Caki2 (cell line): ENCODE data around the gene VTI1A. TPM values are rescaled to one million over a fixed set of nuclear protein-coding genes. Genes with fewer than 3 reads are reported as not detected.

ENCODE experiments used
- DNase-seq: peaks from one replicate; pipeline ENCODE4 v3.0.0-alpha.2; 2015; ENCODE audit warnings: low read depth
- in situ Hi-C: cut with HindIII; loops from 2 replicates; pipeline ENCODE4 v1.10.0; 2016; ENCODE audit warnings: low sequenced_read_pairs, low pct_unique_long_range_greater_than_20kb, mixed read lengths
- total RNA-seq: library from RNA; depleted of rRNA; stranded (reverse); fragments of >200 nt; shearing (Covaris generic); gene quantifications from 2 replicates; pipeline ENCODE4 v1.2.3, GENCODE V29; 2014; ENCODE audit warnings: low replicate concordance

The VTI1A gene
- total RNA-seq, 1 experiment from 2014 or later = 17.8 TPM

- no peak for DNase-seq
- in situ Hi-C loops = no loop called here
Observed at GRCh38 chr10:112677689-112678088, 230.7 kb downstream of the VTI1A start.

GRCh38 chr10:112678581-112678980 lies 231.6 kb downstream of the VTI1A start:
- in situ Hi-C loops = no loop called here
- DNase-seq = no peak

- in situ Hi-C loops = no loop called here
- DNase-seq = no peak
Observed at GRCh38 chr10:112678987-112679386, 232.0 kb downstream of the VTI1A start.

DNA sequence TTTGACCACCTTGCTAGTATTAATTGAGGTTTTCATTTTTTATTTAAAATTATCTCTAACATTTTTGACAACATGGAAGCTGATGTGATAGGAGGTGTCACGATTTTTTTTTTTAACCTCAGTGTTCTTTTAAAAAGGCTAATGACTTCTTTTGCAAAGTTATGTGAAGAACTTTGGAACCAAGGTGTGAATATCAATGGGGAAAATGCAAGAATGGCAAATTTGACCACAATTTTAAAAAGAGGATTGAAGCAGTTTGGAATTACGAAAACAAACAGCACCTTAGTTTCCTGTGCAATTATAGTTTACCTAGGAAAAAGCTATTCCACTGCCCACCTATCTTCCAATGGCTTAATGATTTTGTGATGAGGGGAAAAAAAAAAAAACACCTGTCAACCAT lies 232.4 kb downstream of the VTI1A start:
- DNase-seq = no peak
- in situ Hi-C loops = no loop called here

DNA sequence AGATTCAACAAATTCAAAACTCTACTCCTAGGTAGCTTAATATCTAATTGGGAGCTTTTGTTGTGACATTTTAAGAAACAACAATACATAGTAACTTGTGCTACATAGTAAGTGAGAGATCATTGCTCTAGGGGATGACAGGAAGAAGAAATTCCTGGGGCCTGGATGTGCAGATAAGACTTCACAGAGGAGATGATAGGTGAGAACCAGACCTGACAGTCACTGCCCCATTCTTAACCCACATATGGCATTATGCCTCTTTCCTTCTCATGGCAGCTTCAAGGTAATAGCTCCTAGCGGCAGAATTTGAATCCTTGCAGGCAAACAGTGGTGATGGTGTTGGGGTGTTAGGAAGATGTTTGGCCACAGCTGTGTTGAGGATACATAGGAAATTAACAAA lies 233.6 kb downstream of the VTI1A start:
- in situ Hi-C loops = no loop called here
- no peak for DNase-seq

DNA sequence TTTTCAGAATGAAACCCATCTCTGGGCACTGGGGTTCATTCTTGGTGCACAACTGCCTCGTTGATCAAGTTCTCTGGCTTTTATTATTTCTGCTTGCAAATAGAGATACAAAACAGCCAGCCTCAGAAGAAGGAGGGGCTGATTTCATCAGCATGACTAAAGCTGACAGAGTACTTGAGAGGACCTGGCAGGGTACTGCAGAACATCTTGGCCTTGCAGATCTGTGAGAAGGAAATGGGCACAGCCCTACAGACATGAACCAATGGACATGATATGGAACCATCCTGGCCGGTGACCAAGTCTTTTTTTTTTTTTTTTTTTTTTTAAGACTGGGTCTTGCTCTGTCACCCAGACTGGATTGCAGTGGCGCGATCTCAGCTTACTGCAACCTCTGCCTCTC lies 240.6 kb downstream of the VTI1A start:
- no peak for DNase-seq
- in situ Hi-C loops = no loop called here

- peak; percentile 10 for DNase-seq
- in situ Hi-C loops = no loop called here
Observed at GRCh38 chr10:112689327-112690072, 242.5 kb downstream of the VTI1A start.

GRCh38 chr10:112695539-112695938 lies 248.5 kb downstream of the VTI1A start:
- in situ Hi-C loops = no loop called here
- no peak for DNase-seq

DNA sequence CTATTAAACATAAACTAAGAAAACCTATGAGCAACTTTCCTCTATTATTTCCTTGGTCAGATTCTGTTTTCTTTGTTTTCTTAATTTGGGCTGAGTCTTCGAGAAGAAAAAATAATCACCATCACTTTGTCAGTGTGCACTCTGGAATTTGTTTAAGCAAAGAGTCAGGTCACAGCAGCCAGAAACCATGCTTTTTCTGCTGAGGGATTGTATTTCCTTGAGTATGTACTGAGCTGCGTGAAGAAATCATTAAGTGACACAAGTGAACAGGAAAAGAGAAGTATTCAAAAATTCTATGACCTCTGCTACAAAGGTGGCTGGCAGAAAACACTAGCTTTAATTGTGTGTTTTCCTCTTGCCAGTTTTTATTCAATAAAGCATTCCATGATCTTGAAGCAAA lies 249.6 kb downstream of the VTI1A start:
- in situ Hi-C loops = no loop called here
- no peak for DNase-seq

DNA sequence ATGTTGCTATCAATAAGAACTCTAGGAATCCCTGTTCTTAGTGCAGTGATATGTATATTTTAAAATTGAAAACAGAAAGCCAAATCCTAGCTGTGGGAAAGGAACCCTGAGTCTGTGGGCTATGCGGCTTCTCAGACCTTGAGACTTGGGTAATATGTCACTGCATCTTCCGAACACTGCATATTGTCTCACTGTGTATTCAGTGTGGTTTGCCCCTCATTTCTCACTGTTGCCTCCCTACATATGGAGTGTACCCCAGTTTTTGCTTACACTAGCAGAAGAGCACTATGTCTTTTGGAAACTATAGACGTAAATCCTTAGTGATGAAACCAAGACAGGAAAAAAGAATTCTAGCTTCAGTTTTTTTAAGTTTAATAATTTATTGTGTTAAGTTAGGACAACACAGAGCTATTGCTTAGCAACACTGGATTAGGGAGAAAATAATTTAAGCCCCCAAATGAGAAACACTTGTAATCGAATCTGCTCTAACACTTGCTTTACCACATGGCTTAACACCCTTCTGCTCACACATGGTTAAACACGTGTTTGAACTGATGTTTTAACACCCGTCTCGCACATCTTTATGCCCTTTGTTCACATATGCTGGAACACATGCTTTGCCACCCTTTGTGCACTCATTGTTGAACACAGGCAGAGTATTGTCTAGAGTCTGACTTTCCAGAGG lies 251.3 kb downstream of the VTI1A start:
- no peak for DNase-seq
- in situ Hi-C loops = no loop called here

GRCh38 chr10:112698818-112699164 lies 251.8 kb downstream of the VTI1A start:
- in situ Hi-C loops = no loop called here
- no peak for DNase-seq

DNA sequence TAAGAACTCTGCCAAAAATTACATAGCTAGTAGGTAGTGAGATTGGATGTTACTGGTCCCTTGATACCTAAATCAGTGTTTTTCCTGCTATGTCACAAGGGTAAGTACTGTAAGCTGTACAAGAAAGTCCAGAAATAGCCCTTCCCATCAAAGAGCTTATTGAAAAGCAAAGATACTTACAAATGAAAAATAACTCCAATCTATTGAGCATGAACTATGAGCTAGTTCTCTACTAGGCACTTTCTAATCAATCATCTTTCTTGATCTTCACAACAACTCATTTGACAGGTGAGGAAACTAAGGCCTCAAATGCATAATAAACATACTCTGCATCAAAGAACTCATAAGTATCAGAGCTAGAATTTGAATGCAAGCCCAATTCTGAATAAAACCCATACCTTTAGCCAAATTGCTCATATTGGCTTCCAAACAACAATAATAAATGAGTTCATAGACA lies 253.2 kb downstream of the VTI1A start:
- no peak for DNase-seq
- in situ Hi-C loops = no loop called here

- in situ Hi-C loops = no loop called here
- DNase-seq = no peak
Observed at GRCh38 chr10:112701211-112701877, 254.3 kb downstream of the VTI1A start.

GRCh38 chr10:112701878-112702255 lies 254.9 kb downstream of the VTI1A start:
- DNase-seq = no peak
- in situ Hi-C loops = no loop called here

- in situ Hi-C loops = no loop called here
- DNase-seq = no peak
Observed at GRCh38 chr10:112706577-112706976, 259.6 kb downstream of the VTI1A start.

DNA sequence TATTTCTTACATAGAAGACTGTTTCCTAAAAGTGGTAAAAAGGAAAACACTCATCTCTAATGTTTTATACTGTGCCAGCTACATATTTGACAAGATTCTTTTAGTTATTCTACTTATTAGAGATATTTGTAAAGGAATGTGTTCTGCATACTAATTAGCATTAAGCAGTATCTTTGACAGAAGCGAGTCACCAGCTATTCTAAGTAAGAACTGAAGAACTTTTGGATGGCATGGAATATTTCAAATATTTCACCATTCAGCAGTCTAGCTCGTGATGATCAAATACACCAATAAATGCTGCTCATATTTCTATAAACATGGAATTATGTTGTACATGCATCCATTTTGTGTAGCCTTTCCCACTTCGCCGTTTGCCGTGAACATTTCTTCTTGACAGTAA lies 261.4 kb downstream of the VTI1A start:
- no peak for DNase-seq
- in situ Hi-C loops = no loop called here

DNA sequence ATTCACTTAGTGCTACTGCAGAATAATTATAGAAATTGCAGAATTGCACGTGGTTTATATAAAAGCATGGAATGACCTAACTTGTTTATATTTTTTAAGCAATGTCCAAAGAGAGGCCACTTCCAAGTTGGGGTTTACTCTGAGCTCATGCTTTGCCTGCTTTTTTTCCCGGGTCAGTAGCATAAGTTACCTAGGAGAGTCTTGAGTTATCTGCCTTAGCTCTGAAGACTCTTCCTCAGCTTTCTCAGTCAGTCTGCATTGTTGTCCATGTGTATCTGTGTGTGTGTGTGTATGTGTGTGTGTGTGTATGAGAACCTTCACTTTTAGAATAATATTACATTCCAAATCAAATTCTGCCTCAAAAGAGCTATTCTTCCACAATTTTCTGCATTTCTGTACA lies 263.5 kb downstream of the VTI1A start:
- in situ Hi-C loops = no loop called here
- no peak for DNase-seq

DNA sequence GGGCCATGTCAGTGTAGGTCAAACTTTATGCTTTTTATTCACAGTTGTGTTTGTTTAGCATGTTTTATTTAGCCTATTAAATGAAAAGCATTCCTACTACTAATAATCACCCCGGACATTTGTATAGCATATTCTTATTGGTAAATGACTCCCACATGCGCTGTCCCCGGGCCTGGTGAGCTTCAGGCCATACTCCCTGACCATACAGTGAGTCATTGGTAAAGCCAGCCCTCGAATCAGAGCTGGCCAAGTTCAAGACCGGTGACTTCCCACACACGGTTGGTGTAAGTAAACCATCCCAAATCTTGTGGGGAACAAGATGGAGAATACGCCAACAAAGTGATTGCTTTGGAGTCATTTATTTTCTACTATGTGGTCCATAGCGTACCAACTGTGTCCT lies 264.4 kb downstream of the VTI1A start:
- in situ Hi-C loops = no loop called here
- DNase-seq = no peak

DNA sequence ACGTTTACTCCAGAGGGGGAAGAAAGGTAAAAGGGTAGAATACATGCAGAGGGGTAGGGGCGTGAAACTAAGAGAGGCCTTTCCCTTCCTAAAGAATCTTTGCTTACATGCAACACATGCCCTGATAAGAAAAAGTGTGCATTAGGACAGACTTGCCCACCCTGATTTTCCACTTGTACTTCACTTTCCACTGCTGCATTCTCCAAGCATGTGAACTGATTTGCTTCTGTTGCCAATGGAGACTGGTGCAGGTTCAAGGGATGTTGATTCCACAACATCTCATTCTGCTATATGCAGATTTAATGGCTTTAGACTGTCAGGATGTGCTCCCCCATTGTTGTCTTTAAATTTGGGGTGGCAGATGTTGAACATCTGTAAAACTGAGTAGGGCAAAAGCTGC lies 265.5 kb downstream of the VTI1A start:
- in situ Hi-C loops = no loop called here
- no peak for DNase-seq

DNA sequence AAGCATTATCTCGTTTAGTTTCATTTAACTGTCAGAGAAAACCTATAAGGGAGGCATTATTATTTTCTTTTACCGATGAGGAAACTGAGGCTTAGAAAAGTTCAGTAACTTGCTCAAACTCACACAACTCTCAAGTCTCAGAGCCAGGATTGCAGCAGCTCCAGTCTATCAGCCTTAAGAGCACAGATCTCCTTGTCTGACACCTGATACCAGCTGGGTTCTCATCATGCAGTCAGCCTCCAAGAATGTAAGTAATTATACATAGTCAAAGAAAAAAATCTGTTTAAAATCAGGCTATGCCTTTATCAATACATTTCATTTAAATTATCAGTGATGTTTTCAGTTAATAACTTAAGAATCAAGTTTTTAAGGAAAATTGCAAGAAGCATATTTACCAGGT lies 266.4 kb downstream of the VTI1A start:
- in situ Hi-C loops = no loop called here
- DNase-seq = no peak
